HG03108 (cell line): ENCODE measurements around the gene OSBPL6.
"Not testable (repeated sequence)": the region's sequence is repeated elsewhere in the genome, so short reads cannot be mapped to it uniquely, and the experiment has no call there.

Source experiments
- ATAC-seq: cut with Tn5 transposase; IDR thresholded peaks from one replicate; pipeline ENCODE4 v1.9.1; 2021; ENCODE audit warnings: moderate library complexity; ENCODE audit not compliant: unreplicated experiment

The OSBPL6 gene

GRCh38 chr2:178333851-178334250, 139.5 kb downstream of the OSBPL6 start:
- no peak for ATAC-seq

DNA sequence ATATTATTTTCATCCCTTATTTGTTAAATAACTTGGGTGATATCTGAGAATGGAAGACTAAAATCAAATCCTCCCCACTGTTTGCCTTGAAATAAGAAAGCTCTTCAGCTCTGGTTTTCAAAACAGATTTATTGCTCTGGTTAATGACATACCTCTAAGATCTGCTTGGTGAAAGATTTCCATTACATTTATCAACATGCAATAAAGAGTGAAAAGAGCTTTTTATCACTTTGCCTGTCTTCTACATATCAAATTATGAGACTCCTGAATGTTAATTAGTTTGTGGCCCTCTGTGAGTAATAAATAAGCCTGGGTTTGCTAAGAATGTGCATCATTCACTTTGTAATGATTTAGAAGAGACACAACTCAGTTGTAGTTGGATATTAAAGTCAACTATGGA, 140.9 kb downstream of the OSBPL6 start:
- ATAC-seq: no peak

DNA sequence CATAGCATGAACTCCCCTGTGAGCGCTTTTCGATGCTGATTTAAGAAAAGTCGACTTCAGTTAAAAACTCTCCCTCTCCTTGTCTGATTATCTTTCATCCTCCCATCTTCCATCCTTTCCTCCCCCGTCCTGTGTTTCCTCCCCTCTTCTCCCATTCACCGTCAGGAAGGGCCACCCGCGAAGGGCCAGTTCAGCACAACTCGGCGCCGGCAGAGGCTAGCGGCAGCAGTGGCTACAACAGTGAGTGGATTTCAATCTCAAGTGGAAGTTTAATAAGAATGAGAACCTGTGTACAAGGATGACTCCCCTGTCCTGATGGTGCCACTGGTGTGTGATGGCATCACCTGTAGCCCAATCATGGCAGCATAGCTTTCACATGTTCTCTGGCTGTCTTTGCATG, 149.8 kb downstream of the OSBPL6 start:
- ATAC-seq: no peak

- ATAC-seq: no peak
These were observed 151.6 kb downstream of the OSBPL6 start for GRCh38 chr2:178345951-178346350.

DNA sequence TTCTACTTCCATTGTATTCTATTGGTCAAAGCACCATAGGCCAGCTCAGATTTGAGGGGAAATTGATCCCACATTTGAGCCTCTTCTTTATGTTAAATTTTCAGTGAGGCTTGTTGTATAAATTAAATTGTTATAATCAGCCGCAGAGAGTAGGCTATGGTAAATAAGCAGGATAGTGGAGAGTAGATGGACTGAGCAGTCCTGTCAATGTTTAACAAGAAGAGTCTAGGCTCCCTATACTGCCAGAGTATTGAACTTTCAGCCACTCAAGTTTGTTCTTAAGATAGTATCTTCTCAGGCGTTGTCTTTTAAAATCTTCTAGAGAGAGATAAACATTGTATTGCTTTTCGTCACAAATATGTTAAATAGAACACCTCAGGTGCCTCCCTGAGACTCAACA, 155.7 kb downstream of the OSBPL6 start:
- ATAC-seq: no peak

GRCh38 chr2:178357704-178358103, 163.4 kb downstream of the OSBPL6 start:
- ATAC-seq: not testable (repeated sequence)

DNA sequence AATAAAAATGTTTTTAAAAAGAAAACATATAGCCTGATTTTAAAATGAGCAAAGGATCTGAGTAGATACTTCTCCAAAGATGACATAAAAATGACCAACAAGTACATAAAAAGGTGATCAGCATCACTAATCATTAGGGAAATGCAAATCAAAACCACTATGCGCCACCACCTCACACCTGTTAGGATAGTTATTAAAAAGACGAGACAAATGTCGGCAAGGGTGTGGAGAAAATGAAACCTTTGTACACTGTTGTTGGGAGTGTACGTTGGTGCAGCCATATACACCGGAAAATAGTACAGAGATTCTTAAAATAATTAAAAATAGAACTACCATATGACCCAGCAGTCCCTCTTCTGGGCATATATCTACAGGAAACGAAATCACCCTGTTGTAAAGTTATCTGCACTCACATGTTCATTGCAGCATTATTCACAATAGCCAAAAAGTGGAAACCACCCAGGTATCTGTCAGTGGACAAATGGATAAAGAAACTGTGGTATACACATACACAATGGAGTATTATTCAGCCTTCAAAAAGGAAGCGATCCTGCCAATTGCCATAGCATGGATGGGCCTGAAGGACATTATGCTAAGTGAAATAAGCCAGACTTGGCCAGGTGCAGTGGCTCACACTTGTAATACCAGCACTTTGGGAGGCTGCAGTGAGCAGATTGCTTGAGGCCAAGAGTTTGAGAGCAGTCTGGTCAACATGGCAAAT, 165.0 kb downstream of the OSBPL6 start:
- ATAC-seq: no peak

DNA sequence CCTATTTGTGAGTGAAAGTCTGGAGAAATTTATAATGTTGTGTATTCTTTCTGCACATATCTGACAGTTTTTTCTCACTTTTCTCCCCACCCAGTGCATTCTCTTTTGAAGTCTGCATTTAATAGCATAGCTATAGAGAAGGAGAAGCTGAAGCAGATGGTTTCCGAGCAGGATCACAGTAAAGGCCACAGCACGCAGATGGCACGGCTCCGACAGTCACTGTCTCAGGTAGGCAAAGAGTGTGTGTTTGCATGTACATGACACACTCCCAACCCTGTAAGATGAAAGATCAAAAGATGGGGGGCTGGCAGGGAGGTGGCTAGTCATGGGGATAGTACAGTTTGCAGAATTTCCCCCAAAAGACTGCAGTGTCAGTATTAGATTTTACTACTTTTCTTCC, 167.3 kb downstream of the OSBPL6 start:
- ATAC-seq: no peak

- no peak for ATAC-seq
These were observed 168.9 kb downstream of the OSBPL6 start for GRCh38 chr2:178363252-178363651.

DNA sequence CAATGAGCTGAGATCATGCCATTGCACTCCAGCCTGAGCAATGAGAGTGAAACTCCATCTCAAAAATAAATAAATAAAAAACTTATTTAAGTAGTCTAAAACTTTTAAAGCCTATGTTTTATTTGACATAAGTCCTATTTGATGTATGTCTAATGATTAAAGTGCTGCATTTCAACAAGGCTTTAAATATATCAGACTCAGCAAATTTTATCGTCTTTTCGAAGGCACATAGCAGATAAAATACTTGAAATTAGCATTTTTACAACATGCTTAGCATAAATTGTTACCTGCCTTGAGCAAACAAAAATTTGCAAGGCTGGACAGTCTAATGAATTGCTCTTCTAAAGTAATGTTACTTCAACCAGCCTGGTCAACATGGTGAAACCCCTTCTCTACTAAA, 170.8 kb downstream of the OSBPL6 start:
- no peak for ATAC-seq

DNA sequence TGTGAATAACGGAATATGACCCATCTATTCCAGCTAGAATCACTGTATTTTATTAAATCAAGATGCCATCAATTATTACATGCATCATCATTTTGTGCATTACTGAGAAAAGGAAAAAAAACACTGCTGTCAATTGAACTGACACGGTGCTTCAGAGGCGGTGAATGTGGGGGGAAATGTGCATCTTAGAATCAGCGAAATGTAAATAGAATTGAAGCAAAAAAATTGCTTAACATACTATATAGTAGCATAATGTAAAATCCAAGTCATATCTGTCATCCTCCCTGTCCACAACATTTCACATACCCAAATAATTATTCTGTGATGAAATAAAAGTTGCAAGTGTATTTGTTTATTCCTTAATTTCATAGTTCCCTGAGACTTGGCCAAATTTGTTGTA, 172.1 kb downstream of the OSBPL6 start:
- ATAC-seq: no peak

GRCh38 chr2:178367344-178367743, 173.0 kb downstream of the OSBPL6 start:
- no peak for ATAC-seq

DNA sequence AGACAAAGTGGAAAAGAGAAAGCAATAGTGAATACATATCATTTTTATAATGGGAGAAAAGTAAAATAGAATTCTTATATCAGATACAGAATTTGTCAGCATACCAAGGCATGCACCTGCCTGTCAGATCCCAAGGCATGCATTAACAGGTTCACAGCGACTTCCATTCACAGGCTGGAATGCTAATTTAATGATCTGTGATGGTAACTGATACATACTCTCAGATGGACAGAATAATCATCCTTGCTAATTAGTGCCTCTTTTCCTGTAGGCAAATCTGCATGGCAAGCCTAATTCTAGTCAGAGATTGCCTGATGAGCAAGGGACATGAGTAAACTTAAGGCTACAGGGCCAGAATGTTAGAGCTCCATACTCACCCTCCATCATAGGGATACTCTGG, 180.6 kb downstream of the OSBPL6 start:
- ATAC-seq: no peak

- no peak for ATAC-seq
These were observed 182.7 kb downstream of the OSBPL6 start for GRCh38 chr2:178377046-178377445.

DNA sequence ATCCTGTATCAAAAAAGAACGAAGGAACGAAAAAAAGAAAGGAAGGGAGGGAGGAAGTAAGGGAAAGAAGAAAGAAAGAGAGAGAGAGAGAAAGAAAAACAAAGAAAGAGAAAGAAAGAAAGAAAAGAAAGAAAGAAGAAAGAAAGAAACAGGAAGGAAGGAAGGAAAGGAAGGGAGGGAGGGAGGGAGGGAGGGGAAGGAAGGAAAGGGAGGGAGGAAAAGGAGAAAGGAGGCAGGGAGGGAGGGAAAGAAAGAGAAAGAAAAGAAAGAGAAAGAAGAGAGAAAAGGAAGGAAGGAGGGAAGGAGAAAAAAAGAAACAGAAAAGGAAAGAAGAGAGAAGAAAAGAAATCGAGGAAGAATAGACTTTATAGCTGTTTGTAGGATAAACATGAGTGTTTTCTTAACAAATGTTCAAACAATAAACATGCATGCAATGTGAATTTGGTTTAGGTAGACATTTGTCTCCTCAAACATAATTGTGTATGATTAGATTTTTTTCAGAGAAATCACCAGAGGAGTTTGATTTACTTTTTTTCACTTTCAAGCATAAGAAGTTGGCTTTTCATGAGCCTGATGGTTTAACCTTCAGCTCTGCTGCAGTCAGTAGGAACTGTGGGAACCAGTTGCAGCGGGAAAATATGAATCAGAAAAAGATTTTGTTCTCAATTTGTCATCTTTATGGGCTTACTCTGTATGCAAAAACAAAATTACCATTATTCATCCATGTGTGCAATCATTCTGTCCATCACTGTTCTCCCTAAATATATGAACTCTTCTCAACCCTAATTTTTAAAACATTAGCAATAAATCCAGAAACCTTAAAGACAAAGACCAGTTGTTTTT, 185.1 kb downstream of the OSBPL6 start:
- no peak for ATAC-seq

GRCh38 chr2:178380763-178381162, 186.5 kb downstream of the OSBPL6 start:
- ATAC-seq: no peak

GRCh38 chr2:178383718-178384117, 189.4 kb downstream of the OSBPL6 start:
- ATAC-seq: no peak

DNA sequence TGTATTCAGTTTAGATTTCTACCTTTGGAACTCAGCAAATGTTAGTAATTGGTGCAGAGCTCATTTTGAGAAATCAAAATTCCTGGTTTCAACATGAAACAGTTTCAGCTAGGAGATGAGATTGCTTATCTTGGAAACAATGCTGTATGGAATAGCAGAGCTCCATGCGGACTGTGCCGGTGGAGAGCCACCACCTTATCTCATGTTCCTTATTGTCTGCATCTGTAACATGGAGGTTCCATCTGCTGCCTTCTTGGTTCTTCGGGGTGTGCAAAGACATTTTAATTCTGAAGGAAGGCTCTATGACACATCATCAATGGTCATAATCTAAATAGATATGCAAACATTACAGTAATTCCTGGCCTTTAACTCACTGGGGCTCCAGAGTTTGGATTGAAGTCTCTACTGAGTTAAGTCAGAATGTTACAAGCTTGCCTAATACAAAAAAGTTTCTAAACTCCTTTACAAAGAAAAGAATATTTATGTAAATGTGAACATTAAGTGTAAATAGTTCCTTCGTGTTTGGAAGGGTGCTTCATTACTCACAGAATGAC, 191.4 kb downstream of the OSBPL6 start:
- ATAC-seq: no peak

- ATAC-seq: no peak
These were observed 192.8 kb downstream of the OSBPL6 start for GRCh38 chr2:178386986-178387597.

DNA sequence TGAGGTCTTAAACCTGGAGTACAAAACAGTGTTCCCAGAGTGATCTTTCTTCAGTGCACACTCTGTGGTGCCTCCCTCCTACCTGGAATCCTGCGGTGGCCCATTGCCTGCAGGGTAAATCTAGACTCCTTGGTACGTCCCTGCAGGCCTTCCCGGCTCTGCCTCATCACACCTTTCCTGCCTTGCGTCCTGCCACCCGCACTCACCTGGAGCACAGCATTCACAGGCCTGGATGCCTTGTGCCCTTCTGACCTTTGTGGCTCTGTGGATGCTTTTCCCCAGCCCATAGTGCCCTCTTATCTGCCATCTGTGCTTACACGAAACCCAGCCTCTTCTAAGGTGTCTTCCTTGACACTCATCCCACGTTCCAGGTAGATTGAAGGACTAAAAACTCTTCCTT, 194.0 kb downstream of the OSBPL6 start:
- ATAC-seq: no peak

- no peak for ATAC-seq
These were observed 197.4 kb downstream of the OSBPL6 start for GRCh38 chr2:178391701-178392100.

DNA sequence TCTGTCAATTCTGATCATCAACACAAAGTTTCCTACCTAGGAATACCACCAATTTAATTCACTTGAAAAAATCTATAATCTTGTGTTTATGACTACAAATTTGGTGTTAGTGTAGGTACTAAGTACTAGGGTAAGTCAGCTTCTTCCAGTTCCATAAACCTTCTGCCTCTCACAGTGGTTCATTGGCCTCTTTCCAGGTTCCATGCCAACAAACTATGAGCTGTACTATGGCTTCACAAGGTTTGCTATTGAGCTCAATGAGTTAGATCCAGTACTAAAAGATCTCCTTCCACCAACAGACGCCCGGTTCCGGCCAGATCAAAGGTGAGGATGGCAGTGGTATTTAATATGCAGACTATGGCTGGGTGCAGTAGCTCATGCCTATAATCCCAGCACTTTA, 197.9 kb downstream of the OSBPL6 start:
- no peak for ATAC-seq
